Measurements from ENCODE around the gene SHTN1.
A peak's percentile ranks its signal among the peaks of the same experiment; 100 is the strongest.

The SHTN1 gene

DNA sequence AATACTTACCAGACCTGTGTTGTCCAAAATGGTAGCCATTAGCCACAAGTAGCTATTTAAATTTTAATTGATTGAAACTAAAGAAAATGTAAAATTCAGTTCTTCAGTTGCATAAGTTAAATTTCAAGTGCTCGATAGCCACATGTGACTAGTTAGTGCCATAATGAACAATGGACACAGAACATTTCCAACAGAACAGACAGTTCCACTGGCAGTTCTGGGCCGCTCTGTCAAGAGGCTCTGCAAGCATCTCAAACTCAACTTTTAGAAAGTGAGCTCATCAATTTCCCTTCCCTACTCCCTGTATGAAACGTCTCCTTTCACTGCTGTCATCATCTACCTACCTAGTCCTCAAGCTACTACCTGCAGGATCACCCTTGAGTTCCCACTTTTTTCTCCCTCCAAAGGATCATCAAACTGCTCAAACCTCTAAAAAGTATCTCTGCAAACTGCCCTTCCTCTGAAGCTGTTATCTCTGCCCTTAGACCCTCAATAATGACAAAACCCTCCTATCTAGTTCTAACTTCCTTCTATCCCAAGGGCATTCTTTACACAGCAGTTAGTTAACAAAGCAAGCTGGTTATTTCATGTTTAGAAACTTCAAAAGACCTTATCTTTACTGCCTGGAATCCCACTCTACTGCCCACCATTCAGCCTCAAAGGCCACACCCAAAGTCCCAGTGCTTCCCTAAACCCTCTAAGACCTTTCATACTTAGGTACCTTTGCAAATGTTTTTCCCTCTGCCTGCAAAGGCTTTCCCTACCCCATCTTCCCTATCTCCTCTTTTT lies 20.6 kb downstream of the SHTN1 start:
- DNase-seq (ENCODE audit: low read depth in 2 of 2) = no peak

- no peak for DNase-seq (ENCODE audit: low read depth in 2 of 2)
Observed at GRCh38 chr10:116980041-116980440, 24.9 kb downstream of the SHTN1 start.

GRCh38 chr10:116978901-116979300 lies 26.1 kb downstream of the SHTN1 start:
- no peak for DNase-seq (ENCODE audit: low read depth in 2 of 2)

GRCh38 chr10:116974456-116975005 lies 30.5 kb downstream of the SHTN1 start:
- DNase-seq (ENCODE audit: low read depth in 2 of 2) = peak; percentile 76

DNA sequence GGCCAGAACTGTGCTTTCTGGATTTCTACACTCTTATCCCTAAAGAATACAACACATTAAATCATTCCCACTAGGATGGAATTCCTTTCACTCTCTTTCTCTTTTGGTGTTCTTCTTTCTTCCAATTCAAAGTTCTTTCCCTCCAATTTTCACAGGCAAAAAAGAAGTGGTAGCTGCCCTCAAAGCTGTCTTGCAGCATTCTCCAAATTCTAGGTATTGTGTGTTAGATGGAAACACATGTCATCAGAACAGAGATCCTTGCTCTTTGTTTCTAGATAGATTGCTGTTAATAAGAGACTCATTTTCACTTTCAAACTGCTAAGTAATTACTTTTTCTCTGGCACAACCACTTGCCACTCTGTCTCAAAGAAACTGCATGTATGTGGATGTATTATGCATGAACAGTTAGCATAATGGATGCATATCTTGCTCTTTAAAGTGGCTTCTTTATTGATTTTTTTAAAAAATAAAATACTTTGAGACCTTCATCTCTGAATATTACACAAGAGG lies 31.0 kb downstream of the SHTN1 start:
- DNase-seq (ENCODE audit: low read depth in 2 of 2) = no peak

- no peak for DNase-seq (ENCODE audit: low read depth in 2 of 2)
Observed at GRCh38 chr10:116973371-116973905, 31.5 kb downstream of the SHTN1 start.

GRCh38 chr10:116972131-116972530 lies 32.9 kb downstream of the SHTN1 start:
- no peak for DNase-seq (ENCODE audit: low read depth in 2 of 2)

- DNase-seq (ENCODE audit: low read depth in 2 of 2) = no peak
Observed at GRCh38 chr10:116970050-116970449, 34.9 kb downstream of the SHTN1 start.

DNA sequence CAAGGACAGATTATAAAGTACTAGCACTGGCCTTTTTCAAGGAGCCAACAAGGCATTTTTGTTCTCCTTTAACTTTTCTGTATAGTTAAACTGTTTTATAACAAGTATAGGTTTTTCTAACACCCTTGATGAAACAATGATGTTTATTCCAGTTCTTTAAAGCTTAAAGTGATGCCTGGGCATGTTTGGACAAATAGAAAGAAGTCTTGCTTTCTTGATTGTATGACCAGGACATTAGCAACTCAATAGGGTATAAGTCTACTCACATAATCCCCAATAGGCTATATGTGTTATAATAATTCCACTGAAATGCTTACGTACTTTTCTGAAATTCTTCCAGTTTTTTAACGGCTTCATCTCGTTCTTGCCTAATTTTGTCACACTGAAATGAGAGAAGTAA lies 36.7 kb downstream of the SHTN1 start:
- DNase-seq (ENCODE audit: low read depth in 2 of 2) = no peak

DNA sequence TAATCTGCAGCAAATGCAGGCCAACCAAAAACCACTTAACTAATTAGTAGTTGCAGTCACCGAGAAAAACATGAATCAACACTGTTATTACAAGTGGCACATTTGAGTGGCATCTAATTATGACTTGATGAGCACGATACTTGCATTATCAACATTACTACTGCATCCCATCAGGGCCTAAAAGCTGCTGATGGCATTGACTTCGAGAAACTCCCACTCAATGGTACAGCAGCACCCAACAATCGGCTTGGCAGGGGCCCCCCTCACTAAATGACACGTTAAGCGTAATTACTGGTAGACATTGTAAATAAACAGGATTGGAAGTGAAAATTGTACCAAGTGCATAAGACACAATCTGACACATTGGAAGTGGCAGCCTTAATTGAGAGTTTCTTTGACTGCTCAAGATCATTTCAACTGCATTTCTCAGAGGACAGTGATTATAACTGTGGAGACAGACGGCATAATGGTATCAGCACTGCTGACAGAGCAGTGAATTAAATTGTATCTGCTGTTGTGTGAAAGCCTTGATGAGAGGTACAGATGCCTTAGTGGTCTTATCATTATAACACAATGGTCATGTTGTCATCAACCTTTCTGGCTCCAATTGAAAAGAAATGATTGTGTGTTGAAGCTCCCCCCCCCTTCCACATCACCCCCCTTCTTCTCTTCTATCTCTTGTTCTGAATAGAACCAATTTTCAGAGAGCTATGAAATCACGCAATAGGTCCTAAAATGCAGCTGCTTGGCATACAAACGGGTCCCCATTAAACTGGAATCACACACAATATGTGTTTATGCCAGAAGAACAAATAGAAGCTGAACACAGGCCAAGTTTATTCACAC lies 43.4 kb downstream of the SHTN1 start:
- DNase-seq (ENCODE audit: low read depth in 2 of 2) = no peak

- no peak for DNase-seq (ENCODE audit: low read depth in 2 of 2)
Observed at GRCh38 chr10:116960066-116960776, 44.8 kb downstream of the SHTN1 start.

- no peak for DNase-seq (ENCODE audit: low read depth in 2 of 2)
Observed at GRCh38 chr10:116952729-116953128, 52.3 kb downstream of the SHTN1 start.

DNA sequence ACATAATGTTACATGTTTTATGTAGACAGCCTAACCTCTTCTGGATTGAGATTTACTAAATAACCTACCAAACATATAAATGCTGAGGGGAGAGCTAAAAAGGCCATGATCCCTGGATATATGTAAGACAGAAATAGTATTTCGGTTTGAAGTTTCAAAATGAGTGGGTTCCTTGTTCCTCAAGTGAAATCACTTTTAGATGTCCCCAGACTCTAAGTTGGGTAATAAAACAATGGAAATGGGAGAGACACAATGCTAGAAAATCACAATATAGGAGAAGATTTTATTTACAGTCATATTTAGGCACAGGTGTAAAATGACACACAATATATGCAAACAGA lies 56.5 kb downstream of the SHTN1 start:
- DNase-seq (ENCODE audit: low read depth in 2 of 2) = no peak

GRCh38 chr10:116947841-116948529 lies 57.0 kb downstream of the SHTN1 start:
- DNase-seq (ENCODE audit: low read depth in 2 of 2) = no peak

- DNase-seq (ENCODE audit: low read depth in 2 of 2) = no peak
Observed at GRCh38 chr10:116944911-116945310, 60.1 kb downstream of the SHTN1 start.

- DNase-seq (ENCODE audit: low read depth in 2 of 2) = no peak
Observed at GRCh38 chr10:116931806-116932205, 73.2 kb downstream of the SHTN1 start.

DNA sequence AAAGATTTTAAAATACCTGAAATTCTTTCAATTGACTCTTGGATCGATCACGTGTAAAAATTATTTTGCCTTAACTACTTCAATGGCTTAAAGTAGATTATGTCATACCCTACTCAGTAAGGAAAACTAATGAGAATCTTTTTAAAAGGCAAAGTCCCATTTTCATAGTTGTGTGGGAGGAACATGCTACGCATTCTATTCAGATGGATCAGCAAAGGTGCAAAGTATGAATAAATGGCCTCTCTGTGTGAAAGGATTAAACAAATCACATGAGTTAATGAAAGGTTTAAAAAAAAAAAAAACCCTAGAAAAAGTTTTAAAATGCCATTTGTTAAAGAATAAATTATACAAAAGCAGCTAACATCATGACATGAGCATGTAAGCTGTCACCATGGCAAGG lies 78.6 kb downstream of the SHTN1 start:
- DNase-seq (ENCODE audit: low read depth in 2 of 2) = no peak

DNA sequence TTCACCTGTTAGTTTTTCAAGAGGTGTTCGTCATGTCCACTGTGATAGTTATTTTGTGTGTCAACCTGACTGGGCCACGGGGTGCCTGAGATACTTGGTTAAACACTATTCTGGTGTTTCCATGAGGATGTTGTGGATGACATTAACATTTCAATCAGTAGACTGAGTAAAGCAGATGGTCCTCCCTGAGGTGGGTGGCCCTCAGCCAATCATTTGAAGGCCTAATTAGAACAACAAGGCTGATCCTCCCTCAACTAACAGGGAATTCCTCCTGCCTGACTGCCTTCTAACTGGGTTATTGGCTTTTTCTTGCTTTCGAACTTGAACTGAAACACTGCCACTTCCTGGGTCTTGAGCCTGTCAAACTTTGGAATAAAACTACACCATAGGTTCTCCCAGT lies 79.9 kb downstream of the SHTN1 start:
- no peak for DNase-seq (ENCODE audit: low read depth in 2 of 2)

- no peak for DNase-seq (ENCODE audit: low read depth in 2 of 2)
Observed at GRCh38 chr10:116919706-116920105, 85.3 kb downstream of the SHTN1 start.

GRCh38 chr10:116919164-116919563 lies 85.8 kb downstream of the SHTN1 start:
- no peak for DNase-seq (ENCODE audit: low read depth in 2 of 2)

DNA sequence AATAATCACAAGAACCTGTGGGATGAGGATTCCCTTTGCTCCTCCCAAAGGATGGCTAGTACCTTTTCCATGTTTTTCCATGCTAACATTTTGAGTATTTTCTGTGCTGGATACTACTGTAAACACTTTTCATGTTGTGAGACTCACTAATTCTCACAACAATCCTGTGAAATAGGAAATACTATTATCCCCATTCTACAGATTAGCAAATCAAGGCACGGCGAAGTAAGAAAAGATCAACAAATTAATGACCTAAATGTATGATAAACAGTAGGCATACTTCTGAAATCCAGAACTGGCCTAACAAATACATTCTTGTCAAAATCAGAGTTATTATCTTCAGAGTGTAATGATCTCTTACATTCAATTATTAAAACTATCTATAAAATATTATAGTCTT lies 86.4 kb downstream of the SHTN1 start:
- DNase-seq (ENCODE audit: low read depth in 2 of 2) = no peak

Data from fibroblast of skin of left biceps (primary cell).